H9 (cell line): ENCODE results near the gene TNRC6C. TPM values are rescaled to one million over a fixed set of nuclear protein-coding genes. Genes with fewer than 3 reads are reported as not detected.

Experiments used
- DNase-seq: peaks from one replicate; pipeline ENCODE4 v3.0.0-alpha.2; 2017
- H2AFZ ChIP-seq: one replicate; pipeline ENCODE4 v1.6.1; 2013; ENCODE audit warnings: mild to moderate bottlenecking, low read length, control low read depth, moderate library complexity
- H2AK5ac ChIP-seq: 2 replicates; pipeline ENCODE4 v1.6.1; 2013; ENCODE audit warnings: low read length, control low read depth, mixed read lengths; ENCODE audit not compliant: insufficient read length
- H2BK120ac ChIP-seq: one replicate; pipeline ENCODE4 v1.6.1; 2013; ENCODE audit warnings: low read depth, mild to moderate bottlenecking, low read length, control low read depth, inconsistent platforms; ENCODE audit not compliant: poor library complexity, severe bottlenecking
- H2BK12ac ChIP-seq: 2 replicates; pipeline ENCODE4 v1.6.1; 2013; ENCODE audit warnings: low read length, control low read depth, mixed read lengths, low read depth; ENCODE audit not compliant: insufficient read length
- H2BK15ac ChIP-seq: 2 replicates; pipeline ENCODE4 v1.6.1; 2013; ENCODE audit warnings: low read depth, low read length, control low read depth
- H2BK20ac ChIP-seq: one replicate; pipeline ENCODE4 v1.6.1; 2013; ENCODE audit warnings: low read depth, mild to moderate bottlenecking, low read length, control low read depth, inconsistent platforms; ENCODE audit not compliant: poor library complexity, severe bottlenecking
- H2BK5ac ChIP-seq: 2 replicates; pipeline ENCODE4 v1.6.1; 2013; ENCODE audit warnings: low read length, control low read depth, mixed read lengths; ENCODE audit not compliant: insufficient read length
- H3K14ac ChIP-seq: 2 replicates; pipeline ENCODE4 v1.6.1; 2013; ENCODE audit warnings: low read length, control low read depth; ENCODE audit not compliant: insufficient read depth
- H3K18ac ChIP-seq: 2 replicates; pipeline ENCODE4 v1.6.1; 2013; ENCODE audit warnings: low read depth, mild to moderate bottlenecking, mixed read lengths, low read length, control low read depth; ENCODE audit not compliant: insufficient read length
- H3K23ac ChIP-seq: 2 replicates; pipeline ENCODE4 v1.6.1; 2013; ENCODE audit warnings: low read length, control low read depth, mixed read lengths, low read depth; ENCODE audit not compliant: insufficient read length
- H3K23me2 ChIP-seq: 2 replicates; pipeline ENCODE4 v1.6.1; 2013; ENCODE audit warnings: low read depth, mild to moderate bottlenecking, mixed read lengths, low read length, control low read depth; ENCODE audit not compliant: insufficient read length, poor library complexity, severe bottlenecking
- H3K27ac ChIP-seq: 2 replicates; pipeline ENCODE4 v1.5.1; 2013; ENCODE audit warnings: low read length, control low read depth, mixed read lengths, low read depth; ENCODE audit not compliant: insufficient read length
- H3K27me3 ChIP-seq: 2 replicates; pipeline ENCODE4 v1.6.1; 2013; ENCODE audit warnings: low read length, control low read depth, inconsistent platforms; ENCODE audit not compliant: insufficient read depth
- H3K4ac ChIP-seq: 2 replicates; pipeline ENCODE4 v1.6.1; 2013; ENCODE audit warnings: low read depth, mild to moderate bottlenecking, control low read depth, inconsistent platforms, low read length, moderate library complexity
- H3K4me1 ChIP-seq: 2 replicates; pipeline ENCODE4 v1.6.1; 2013; ENCODE audit warnings: low read length, control low read depth, inconsistent platforms; ENCODE audit not compliant: insufficient read depth
- H3K4me2 ChIP-seq: 2 replicates; pipeline ENCODE4 v1.6.1; 2013; ENCODE audit warnings: low read length, control low read depth, mixed read lengths; ENCODE audit not compliant: insufficient read length, insufficient read depth
- H3K56ac ChIP-seq: 2 replicates; pipeline ENCODE4 v1.6.1; 2013; ENCODE audit warnings: low read depth, mild to moderate bottlenecking, mixed read lengths, low read length, control low read depth; ENCODE audit not compliant: insufficient read length
- H3K79me1 ChIP-seq: 2 replicates; pipeline ENCODE4 v1.6.1; 2013; ENCODE audit warnings: low read depth, mild to moderate bottlenecking, moderate library complexity, low read length, control low read depth, inconsistent platforms; ENCODE audit not compliant: insufficient read depth, poor library complexity, severe bottlenecking
- H3K79me2 ChIP-seq: 2 replicates; pipeline ENCODE4 v1.6.1; 2013; ENCODE audit warnings: low read length, control low read depth, inconsistent platforms; ENCODE audit not compliant: insufficient read depth
- H3K9ac ChIP-seq: 2 replicates; pipeline ENCODE4 v1.6.1; 2013; ENCODE audit warnings: low read length, control low read depth, mixed read lengths; ENCODE audit not compliant: insufficient read length; ENCODE audit errors: extremely low read depth
- H3K9me3 ChIP-seq: one replicate; pipeline ENCODE4 v1.6.1; 2013; ENCODE audit warnings: low read depth, low read length, inconsistent platforms; ENCODE audit not compliant: control insufficient read depth
- H3T11ph ChIP-seq: one replicate; pipeline ENCODE4 v1.6.1; 2013; ENCODE audit warnings: mild to moderate bottlenecking, low read length, control low read depth, inconsistent platforms
- H4K20me1 ChIP-seq: one replicate; pipeline ENCODE4 v1.6.1; 2013; ENCODE audit not compliant: control insufficient read depth, insufficient read length, insufficient read depth
- H4K5ac ChIP-seq: 2 replicates; pipeline ENCODE4 v1.6.1; 2013; ENCODE audit warnings: low read depth, mild to moderate bottlenecking, mixed read lengths, low read length, control low read depth; ENCODE audit not compliant: insufficient read length
- H4K8ac ChIP-seq: replicated peaks from 2 replicates; pipeline ENCODE4 v1.6.1; 2013; ENCODE audit warnings: low read length, control low read depth, mixed read lengths, low read depth; ENCODE audit not compliant: insufficient read length
- H4K91ac ChIP-seq: 2 replicates; pipeline ENCODE4 v1.6.1; 2013; ENCODE audit warnings: low read depth, mild to moderate bottlenecking, moderate library complexity, mixed read lengths, low read length, control low read depth; ENCODE audit not compliant: insufficient read length
- H3K27ac Mint-ChIP-seq, 3 experiments: 2 replicates in 2 of 3; 3 replicates in 1 of 3; pipeline ENCODE4 v1.8.0; 2020 to 2021; ENCODE audit warnings: mixed read lengths in 3 of 3, mild to moderate bottlenecking in 1 of 3, moderate library complexity in 1 of 3
- H3K27me3 Mint-ChIP-seq: 2 replicates; pipeline ENCODE4 v1.8.0; 2021; ENCODE audit warnings: low read depth, mild to moderate bottlenecking, moderate library complexity, mixed read lengths
- H3K36me3 Mint-ChIP-seq, 3 experiments: 2 replicates in 2 of 3; 3 replicates in 1 of 3; pipeline ENCODE4 v1.8.0; 2020 to 2021; ENCODE audit warnings: low read depth in 3 of 3, mixed read lengths in 3 of 3; ENCODE audit not compliant: insufficient read depth in 1 of 3
- H3K4me1 Mint-ChIP-seq, 2 experiments: 2 replicates each; pipeline ENCODE4 v1.8.0; 2020; ENCODE audit warnings: mixed read lengths in 2 of 2
- H3K4me3 Mint-ChIP-seq, 2 experiments: 2 replicates in 1 of 2; 3 replicates in 1 of 2; pipeline ENCODE4 v1.8.0; 2020 to 2021; ENCODE audit warnings: mild to moderate bottlenecking in 2 of 2, mixed read lengths in 2 of 2, moderate library complexity in 1 of 2
- H3K9me3 Mint-ChIP-seq, 2 experiments: 2 replicates in 1 of 2; 3 replicates in 1 of 2; pipeline ENCODE4 v1.8.0; 2020; ENCODE audit warnings: mild to moderate bottlenecking in 2 of 2, mixed read lengths in 2 of 2, moderate library complexity in 1 of 2
- CTCF ChIP-seq: fragments of 200-600 bp; sonication (generic); conservative IDR thresholded peaks from 3 replicates; pipeline ENCODE4 v1.8.0; 2021; ENCODE audit warnings: antibody characterized with exemption, mild to moderate bottlenecking
- WGBS: extraction: QIAGEN DNeasy Blood & Tissue Kit; methylation state at CpG from one replicate; pipeline ENCODE4 v1.1.7; 2013; ENCODE audit warnings: missing lambda C conversion rate, low lambda C conversion rate, mixed read lengths; ENCODE audit not compliant: insufficient read length; ENCODE audit errors: extremely low coverage; 5-methylcytosine and 5-hydroxymethylcytosine counted together
- total RNA-seq: library from RNA; stranded (reverse); gene quantifications from 2 replicates; pipeline ENCODE4 v1.2.1, GENCODE V29; 2021

The TNRC6C gene
- total RNA-seq, 1 experiment from 2014 or later = 24.7 TPM

DNA sequence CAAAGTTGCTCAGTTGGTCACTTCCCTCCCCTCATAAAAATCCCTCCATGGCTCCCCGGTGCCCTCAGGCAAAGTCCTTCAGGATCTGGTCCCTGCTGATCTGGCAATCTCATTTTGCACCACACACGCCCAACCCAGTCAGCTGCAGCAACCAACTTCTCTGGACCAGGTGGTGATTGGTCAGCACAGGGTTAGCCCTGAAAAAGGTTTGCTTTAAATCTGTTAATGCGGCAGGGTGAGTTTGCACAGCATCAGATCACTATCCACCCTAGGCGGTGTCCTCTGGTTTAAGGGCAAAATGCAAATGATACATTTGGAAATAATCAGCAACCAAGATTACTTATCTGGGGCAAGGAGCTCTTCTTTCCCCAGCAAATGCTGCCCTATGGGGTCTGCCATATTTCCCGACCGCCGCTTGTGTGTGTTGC is 42.9 kb upstream of the TNRC6C start:
- H3K56ac ChIP-seq = no peak overlapping the region
- no peak for DNase-seq
- H2BK5ac ChIP-seq = no peak overlapping the region
- no peak overlapping the region for H3T11ph ChIP-seq
- H3K79me2 ChIP-seq = no peaks in the 10 kb centered on the region
- no peak overlapping the region for H3K4ac ChIP-seq
- H2AFZ ChIP-seq = no peak overlapping the region
- Mint-ChIP-seq H3K36me3 (peaks cover 2 to 11% (median 5%) of the 10 kb centered on the region in 3 experiments; a peak in 6 of 7 replicates), H3K27ac (no peak overlapping the region), H3K4me1 (peaks cover 39 to 40% of the 10 kb centered on the region in 2 experiments), H3K9me3 (peaks cover 3 to 9% of the 10 kb centered on the region in 2 experiments; a peak in 3 of 5 replicates), H3K27me3 (peaks cover 18% of the 10 kb centered on the region), H3K4me3 (no peak overlapping the region)
- no peak overlapping the region for H3K4me2 ChIP-seq
- H3K18ac ChIP-seq = no peak overlapping the region
- no peaks in the 10 kb centered on the region for H4K20me1 ChIP-seq
- H4K5ac ChIP-seq = no peak overlapping the region
- H3K9me3 ChIP-seq = no peaks in the 10 kb centered on the region
- H3K27ac ChIP-seq = no peak overlapping the region
- H4K8ac ChIP-seq = no peak overlapping the region
- H2AK5ac ChIP-seq = no peak overlapping the region
- H4K91ac ChIP-seq = no peak overlapping the region
- no peak overlapping the region for H2BK15ac ChIP-seq
- H3K23ac ChIP-seq = no peak overlapping the region
- no peaks in the 10 kb centered on the region for H3K79me1 ChIP-seq
- H2BK120ac ChIP-seq = no peak overlapping the region
- no peak overlapping the region for H2BK12ac ChIP-seq
- H3K4me1 ChIP-seq = no peaks in the 10 kb centered on the region; the same call in 1 of the 2 replicates
- H2BK20ac ChIP-seq = no peak overlapping the region
- H3K27me3 ChIP-seq = no peaks in the 10 kb centered on the region
- TF ChIP-seq CTCF = no peak
- no peaks in the 10 kb centered on the region for H3K23me2 ChIP-seq
- no CpG with 5 or more reads among the region's 7 CpGs for WGBS
- H3K14ac ChIP-seq = no peak overlapping the region
- H3K9ac ChIP-seq = no peak overlapping the region
